Lung (tissue), 12 donors: ENCODE data around the gene MSRB1. TPM values are rescaled to one million over a fixed set of nuclear protein-coding genes. Genes with fewer than 3 reads are reported as not detected.
"Not testable (repeated sequence)": the region's sequence is repeated elsewhere in the genome, so short reads cannot be mapped to it uniquely, and the experiment has no call there.

Experiments
- ATAC-seq: fragments of 200-7000 bp; cut with Tn5 transposase; one replicate; pipeline ENCODE4 v1.9.1; 2020; ENCODE audit warnings: moderate number of reproducible peaks; ENCODE audit not compliant: insufficient read depth, low FRiP score
- DNase-seq, 3 donors: peaks; one replicate each; pipeline ENCODE4 v3.0.0-alpha.2; 2013 to 2017
- H3K27ac ChIP-seq, 2 donors: one replicate each; pipeline ENCODE4 v1.5.1; 2013; ENCODE audit warnings: mild to moderate bottlenecking in 2 of 2, moderate library complexity in 2 of 2, control low read depth in 1 of 2, inconsistent platforms in 1 of 2, low read depth in 1 of 2, low read length in 1 of 2
- H3K27me3 ChIP-seq, 3 donors: one replicate each; pipeline ENCODE4 v1.5.1; 2013; ENCODE audit warnings: low read length in 2 of 3; ENCODE audit not compliant: control insufficient read depth in 3 of 3, insufficient read depth in 3 of 3
- H3K36me3 ChIP-seq, 4 donors: one replicate each; pipeline ENCODE4 v1.5.1; 2013; ENCODE audit warnings: low read length in 4 of 4, mild to moderate bottlenecking in 1 of 4, moderate library complexity in 1 of 4; ENCODE audit not compliant: control insufficient read depth in 4 of 4, insufficient read depth in 4 of 4
- H3K4me1 ChIP-seq, 5 donors: one replicate each; pipeline ENCODE4 v1.5.1; 2013; ENCODE audit warnings: low read length in 5 of 5, mild to moderate bottlenecking in 2 of 5, moderate library complexity in 1 of 5; ENCODE audit not compliant: control insufficient read depth in 5 of 5, insufficient read depth in 5 of 5
- H3K4me3 ChIP-seq: one replicate; pipeline ENCODE4 v1.5.1; 2013; ENCODE audit warnings: mild to moderate bottlenecking, control low read depth, moderate library complexity
- H3K9ac ChIP-seq, 2 donors: one replicate each; pipeline ENCODE4 v1.5.1; 2013; ENCODE audit warnings: low read length in 2 of 2, control low read depth in 1 of 2; ENCODE audit not compliant: insufficient read depth in 1 of 2
- H3K9me3 ChIP-seq, 4 donors: one replicate each; pipeline ENCODE4 v1.5.1; 2013; ENCODE audit warnings: low read length in 3 of 4, mild to moderate bottlenecking in 1 of 4, moderate library complexity in 1 of 4; ENCODE audit not compliant: control insufficient read depth in 4 of 4, insufficient read depth in 3 of 4
- WGBS, 2 donors: extraction: QIAGEN DNeasy Blood & Tissue Kit; methylation state at CpG; one replicate each; pipeline ENCODE4 v1.1.7; 2013; 5-methylcytosine and 5-hydroxymethylcytosine counted together
- polyA plus RNA-seq, 2 donors: library from polyadenylated mRNA; stranded (reverse); fragments of 200-250 nt; gene quantifications; one replicate each; pipeline ENCODE4 v1.2.1, GENCODE V29; 2013
- total RNA-seq, 2 donors: library from RNA; depleted of rRNA in 1 of 2; stranded (reverse); fragments of >200 nt in 1 of 2; gene quantifications; one replicate each; pipeline ENCODE4 v1.2.1, GENCODE V29; 2014 to 2021
- TF ChIP-seq, protein P1 (sequence below): IDR thresholded peaks from 2 replicates; pipeline ENCODE4 v1.5.1; 2012; ENCODE audit warnings: mild to moderate bottlenecking; ENCODE audit errors: control extremely low read depth, extremely low read depth
- donor health status: control.
- donor health status: control.
- donor health status: Bipolar disorder and iron deficiency.
- donor health status: healthy.
- donor health status: DM: yes; HTN: yes; CAD: no.

The MSRB1 gene
- total and polyA plus RNA-seq, 4 donors, result 11.1 to 164 (median 51.2) TPM

DNA sequence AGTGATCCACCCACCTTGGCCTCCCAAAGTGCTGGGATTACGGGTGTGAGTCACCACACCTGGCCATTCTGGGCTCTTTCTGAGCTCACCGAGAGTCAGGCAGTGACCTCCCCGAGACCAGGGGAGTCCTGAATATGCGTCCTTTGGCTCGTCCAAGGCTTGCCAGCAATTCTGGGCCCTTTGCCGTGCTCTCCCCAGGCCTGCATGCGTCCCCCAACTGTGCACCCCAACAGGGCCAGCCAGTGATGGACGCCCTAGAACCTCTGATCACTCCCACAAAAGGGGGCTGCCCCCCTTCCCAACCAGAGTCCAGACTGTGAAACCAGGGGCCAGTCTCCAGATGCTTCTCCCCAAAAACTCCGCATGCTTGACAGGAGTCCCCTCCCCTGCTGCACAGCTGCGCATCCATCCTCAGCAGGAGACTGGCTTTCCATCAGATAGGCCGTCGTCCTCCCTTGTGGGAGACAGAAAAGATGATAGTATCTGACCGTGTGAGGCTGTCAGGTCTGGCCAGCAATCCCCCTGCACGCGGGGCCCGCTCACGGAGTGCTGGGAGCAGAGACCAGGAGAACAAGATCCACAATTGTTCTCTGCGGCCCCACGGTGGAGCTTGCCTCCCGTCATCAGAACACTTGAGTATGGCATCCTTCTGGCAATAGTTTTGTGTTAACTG lies 40.3 kb downstream of the MSRB1 start:
- Histone ChIP-seq H3K9me3 (peaks cover 0 to 1% (median 0%) of the 10 kb centered on the region in 4 donors), H3K27ac (no peak overlapping the region), H3K36me3 (no peaks in the 10 kb centered on the region), H3K27me3 (peaks cover 0 to 10% (median 0%) of the 10 kb centered on the region in 3 donors), H3K9ac (no peak overlapping the region), H3K4me3 (no peak overlapping the region), H3K4me1 (peaks cover 0 to 2% (median 0%) of the 10 kb centered on the region in 5 donors)
- DNase-seq, result no peak
- TF ChIP-seq, protein P1, sequence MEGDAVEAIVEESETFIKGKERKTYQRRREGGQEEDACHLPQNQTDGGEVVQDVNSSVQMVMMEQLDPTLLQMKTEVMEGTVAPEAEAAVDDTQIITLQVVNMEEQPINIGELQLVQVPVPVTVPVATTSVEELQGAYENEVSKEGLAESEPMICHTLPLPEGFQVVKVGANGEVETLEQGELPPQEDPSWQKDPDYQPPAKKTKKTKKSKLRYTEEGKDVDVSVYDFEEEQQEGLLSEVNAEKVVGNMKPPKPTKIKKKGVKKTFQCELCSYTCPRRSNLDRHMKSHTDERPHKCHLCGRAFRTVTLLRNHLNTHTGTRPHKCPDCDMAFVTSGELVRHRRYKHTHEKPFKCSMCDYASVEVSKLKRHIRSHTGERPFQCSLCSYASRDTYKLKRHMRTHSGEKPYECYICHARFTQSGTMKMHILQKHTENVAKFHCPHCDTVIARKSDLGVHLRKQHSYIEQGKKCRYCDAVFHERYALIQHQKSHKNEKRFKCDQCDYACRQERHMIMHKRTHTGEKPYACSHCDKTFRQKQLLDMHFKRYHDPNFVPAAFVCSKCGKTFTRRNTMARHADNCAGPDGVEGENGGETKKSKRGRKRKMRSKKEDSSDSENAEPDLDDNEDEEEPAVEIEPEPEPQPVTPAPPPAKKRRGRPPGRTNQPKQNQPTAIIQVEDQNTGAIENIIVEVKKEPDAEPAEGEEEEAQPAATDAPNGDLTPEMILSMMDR, result no peak
- ATAC-seq, result no peak
- WGBS, 2 donors, result 81 to 84% methylated on average over 20 of the region's 20 CpGs

DNA sequence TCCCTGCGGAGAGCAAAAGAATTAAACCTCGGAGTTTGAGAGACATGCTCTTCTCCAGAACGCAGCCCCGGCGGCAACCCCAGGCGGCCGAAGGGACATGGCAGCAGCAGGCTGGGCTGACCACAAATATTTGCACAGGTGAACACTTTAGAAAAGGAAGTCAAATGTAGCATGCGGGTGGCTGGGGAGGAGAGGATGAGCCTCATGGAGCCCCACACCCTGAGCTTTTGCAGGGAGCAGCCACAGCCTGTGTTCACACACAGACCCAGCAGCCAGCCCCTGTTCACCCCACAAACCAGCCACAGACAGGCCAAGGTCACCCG lies 42.6 kb downstream of the MSRB1 start:
- WGBS, 2 donors, result 57 to 73% methylated on average over 9 of the region's 9 CpGs
- Histone ChIP-seq H3K4me3 (no peak overlapping the region), H3K9me3 (peaks cover 0 to 1% (median 0%) of the 10 kb centered on the region in 4 donors), H3K27ac (peak overlapping the region in 1 of 2 donors; percentile 61), H3K9ac (no peak overlapping the region), H3K36me3 (no peaks in the 10 kb centered on the region), H3K4me1 (peaks cover 0 to 2% (median 0%) of the 10 kb centered on the region in 5 donors), H3K27me3 (peaks cover 0 to 10% (median 0%) of the 10 kb centered on the region in 3 donors)
- ATAC-seq (no peak), DNase-seq (no peak)
- TF ChIP-seq, protein P1, result no peak

DNA sequence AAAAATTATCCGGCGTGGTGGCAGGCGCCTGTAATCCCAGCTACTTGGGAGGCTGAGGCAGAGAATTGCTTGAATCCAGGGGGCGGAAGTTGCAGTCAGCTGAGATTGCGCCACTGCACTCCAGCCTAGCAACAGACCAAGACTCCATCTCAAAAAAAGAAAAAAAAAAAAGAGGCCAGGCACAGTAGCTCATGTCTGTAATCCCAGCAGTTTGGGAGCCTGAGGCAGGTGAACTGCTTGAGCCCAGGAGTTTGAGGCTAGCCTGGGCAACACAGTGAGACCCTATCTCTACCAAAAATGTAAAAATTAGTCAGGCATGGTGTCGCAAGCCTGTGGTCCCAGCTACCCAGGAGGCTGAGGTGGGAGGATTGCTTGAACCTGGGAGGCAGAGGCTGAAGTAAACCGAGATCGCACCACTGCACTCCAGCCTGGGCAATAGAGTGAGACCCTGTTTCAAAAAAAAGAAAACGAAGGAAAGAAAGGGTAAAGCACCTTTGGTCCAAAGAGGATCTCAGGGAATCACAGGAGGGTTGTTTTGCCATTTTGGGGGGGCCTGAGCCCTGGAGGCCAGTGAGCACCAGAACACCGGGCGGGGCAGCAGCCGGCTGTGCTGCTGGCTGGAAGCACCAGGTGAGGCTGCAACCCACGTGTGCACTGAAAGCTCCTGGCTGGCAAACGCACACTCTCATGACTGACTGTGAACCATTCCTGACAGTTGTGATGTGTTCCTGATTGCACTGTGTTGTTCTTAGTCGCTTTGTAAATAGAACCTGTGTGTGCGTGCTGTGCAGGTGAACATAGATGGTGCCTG lies 43.2 kb downstream of the MSRB1 start:
- ATAC-seq, result no peak
- Histone ChIP-seq H3K9ac (no peak overlapping the region), H3K27me3 (peaks cover 0 to 10% (median 0%) of the 10 kb centered on the region in 3 donors), H3K4me3 (no peak overlapping the region), H3K27ac (peak overlapping the region in 1 of 2 donors; percentile 61), H3K4me1 (peaks cover 0 to 2% (median 0%) of the 10 kb centered on the region in 5 donors), H3K9me3 (peaks cover 0 to 1% (median 0%) of the 10 kb centered on the region in 4 donors), H3K36me3 (no peaks in the 10 kb centered on the region)
- peak in 1 of 3 donors; percentile 24 for DNase-seq
- TF ChIP-seq, protein P1, result no peak
- 77 to 83% methylated on average over 16 of the region's 16 CpGs for WGBS, 2 donors

DNA sequence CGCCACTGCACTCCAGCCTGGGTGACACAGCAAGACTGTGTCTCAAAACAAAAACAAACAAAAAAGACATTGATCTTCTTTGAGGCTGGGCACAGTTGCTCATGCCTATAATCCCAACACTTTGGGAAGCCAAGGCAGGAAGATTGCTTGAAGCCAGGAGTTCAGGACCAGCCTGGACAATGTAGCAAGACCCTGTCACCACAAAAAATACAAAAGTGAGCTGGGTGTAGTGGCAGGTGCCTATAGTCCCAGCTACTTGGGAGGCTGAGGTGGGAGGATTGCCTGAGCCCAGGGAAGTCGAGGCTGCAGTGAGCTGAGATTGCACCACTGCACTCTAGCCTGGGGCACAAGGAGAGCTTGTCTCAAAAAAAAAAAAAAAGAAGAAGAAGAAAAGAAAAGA lies 45.3 kb downstream of the MSRB1 start:
- not testable (repeated sequence) for DNase-seq, H3K4me3 ChIP-seq
- WGBS, 2 donors, result 83 to 84% methylated on average over 2 of the region's 2 CpGs

More for the DNA sequence above, 45.3 kb downstream of the MSRB1 start:
- ATAC-seq, H3K9ac ChIP-seq, H3K4me1 ChIP-seq, H3K36me3 ChIP-seq, H3K27me3 ChIP-seq, H3K9me3 ChIP-seq, H3K27ac ChIP-seq: not testable (repeated sequence)
